Activated gamma-delta T cell treated with Interleukin-2 at 50 U/mL for 16 hours (primary cell): Measurements from ENCODE around the gene CTAGE6.
"Not testable (repeated sequence)": the region's sequence is repeated elsewhere in the genome, so short reads cannot be mapped to it uniquely, and the experiment has no call there.

Experiments used
- DNase-seq: peaks from one replicate; pipeline ENCODE4 v3.0.0-alpha.2; 2020

Gene CTAGE6

GRCh38 chr7:143757596-143757995 is at the start of gene CTAGE6:
Gene CTAGE6 (minus strand): TSS chr7:143757696. CDS start chr7:143757658, 38 bp downstream.
- not testable (repeated sequence) for DNase-seq

- not testable (repeated sequence) for DNase-seq
Observed at GRCh38 chr7:143806664-143807071, 49.2 kb upstream of the CTAGE6 start.

- not testable (repeated sequence) for DNase-seq
Observed at GRCh38 chr7:143797896-143798290, 40.4 kb upstream of the CTAGE6 start.

GRCh38 chr7:143797119-143797895 is 39.8 kb upstream of the CTAGE6 start:
- not testable (repeated sequence) for DNase-seq

GRCh38 chr7:143795653-143796052 is 38.2 kb upstream of the CTAGE6 start:
- DNase-seq, result not testable (repeated sequence)

GRCh38 chr7:143792633-143793032 is 35.1 kb upstream of the CTAGE6 start:
- DNase-seq, result not testable (repeated sequence)

- not testable (repeated sequence) for DNase-seq
Observed at GRCh38 chr7:143785415-143786182, 28.1 kb upstream of the CTAGE6 start.

GRCh38 chr7:143779591-143779990 is 22.1 kb upstream of the CTAGE6 start:
- DNase-seq, result not testable (repeated sequence)

- DNase-seq, result not testable (repeated sequence)
Observed at GRCh38 chr7:143772738-143773468, 15.4 kb upstream of the CTAGE6 start.

- DNase-seq, result not testable (repeated sequence)
Observed at GRCh38 chr7:143767531-143767930, 10.0 kb upstream of the CTAGE6 start.

GRCh38 chr7:143765678-143766077 is 8.2 kb upstream of the CTAGE6 start:
- not testable (repeated sequence) for DNase-seq

GRCh38 chr7:143763065-143763464 is 5.6 kb upstream of the CTAGE6 start:
- not testable (repeated sequence) for DNase-seq

GRCh38 chr7:143745340-143745739 is 12.2 kb downstream of the CTAGE6 start:
- DNase-seq, result not testable (repeated sequence)

GRCh38 chr7:143737037-143737819 is 20.3 kb downstream of the CTAGE6 start:
- DNase-seq, result not testable (repeated sequence)

- DNase-seq, result no peak
Observed at GRCh38 chr7:143735962-143736361, 21.5 kb downstream of the CTAGE6 start.

- no peak for DNase-seq
Observed at GRCh38 chr7:143733876-143734275, 23.6 kb downstream of the CTAGE6 start.

- DNase-seq, result no peak
Observed at GRCh38 chr7:143728333-143728862, 29.1 kb downstream of the CTAGE6 start.

- DNase-seq, result not testable (repeated sequence)
Observed at GRCh38 chr7:143727561-143727960, 29.9 kb downstream of the CTAGE6 start.

- DNase-seq, result not testable (repeated sequence)
Observed at GRCh38 chr7:143726143-143726542, 31.4 kb downstream of the CTAGE6 start.

- DNase-seq, result not testable (repeated sequence)
Observed at GRCh38 chr7:143720335-143720734, 37.2 kb downstream of the CTAGE6 start.

- not testable (repeated sequence) for DNase-seq
Observed at GRCh38 chr7:143715543-143716193, 41.8 kb downstream of the CTAGE6 start.
